GM23338 (cell line): Measurements from ENCODE around the gene ARHGAP42. TPM values are rescaled to one million over a fixed set of nuclear protein-coding genes. Genes with fewer than 3 reads are reported as not detected.

ENCODE experiments used
- ATAC-seq: fragments of 200-7000 bp; cut with Tn5 transposase; 3 replicates; pipeline ENCODE4 v1.9.1; 2020
- DNase-seq: peaks from one replicate; pipeline ENCODE4 v3.0.0-alpha.2; 2015; ENCODE audit warnings: low spot score
- H2AFZ ChIP-seq: fragments of 200-600 bp; sonication (generic); 2 replicates; pipeline ENCODE4 v1.8.0; 2016; ENCODE audit warnings: antibody characterized with exemption, mild to moderate bottlenecking, moderate library complexity
- H3F3A ChIP-seq: fragments of 200-600 bp; sonication (generic); replicated peaks from 2 replicates; pipeline ENCODE4 v1.8.0; 2017; ENCODE audit warnings: antibody characterized with exemption, mixed run types, low read depth
- H3K27ac ChIP-seq: fragments of 200-600 bp; sonication (generic); 2 replicates; pipeline ENCODE4 v1.6.1; 2016; ENCODE audit warnings: low read depth
- H3K27me3 ChIP-seq: fragments of 200-600 bp; sonication (generic); 2 replicates; pipeline ENCODE4 v1.8.0; 2016; ENCODE audit warnings: mild to moderate bottlenecking, mixed run types, moderate library complexity; ENCODE audit not compliant: insufficient read depth
- H3K36me3 ChIP-seq: fragments of 200-600 bp; sonication (generic); 2 replicates; pipeline ENCODE4 v1.8.0; 2016; ENCODE audit warnings: mild to moderate bottlenecking; ENCODE audit not compliant: insufficient read depth
- H3K4me1 ChIP-seq: fragments of 200-600 bp; sonication (generic); 2 replicates; pipeline ENCODE4 v1.8.0; 2016; ENCODE audit warnings: mild to moderate bottlenecking, moderate library complexity; ENCODE audit not compliant: insufficient read depth
- H3K4me2 ChIP-seq: fragments of 200-600 bp; sonication (generic); 2 replicates; pipeline ENCODE4 v1.7.1; 2017; ENCODE audit warnings: mixed run types
- H3K4me3 ChIP-seq: fragments of 200-600 bp; sonication (generic); 2 replicates; pipeline ENCODE4 v1.6.1; 2016; ENCODE audit warnings: mixed run types
- H3K79me2 ChIP-seq: fragments of 200-600 bp; sonication (generic); replicated peaks from 2 replicates; pipeline ENCODE4 v1.8.0; 2017; ENCODE audit warnings: mild to moderate bottlenecking; ENCODE audit not compliant: insufficient read depth
- H3K9me2 ChIP-seq: fragments of 200-600 bp; sonication (generic); 2 replicates; pipeline ENCODE4 v1.8.0; 2017; ENCODE audit not compliant: insufficient read depth
- H4K20me1 ChIP-seq: fragments of 200-600 bp; sonication (generic); replicated peaks from 2 replicates; pipeline ENCODE4 v1.8.0; 2017; ENCODE audit warnings: mild to moderate bottlenecking; ENCODE audit not compliant: insufficient read depth
- H3K27ac Mint-ChIP-seq: 2 replicates; pipeline ENCODE4 v1.8.0; 2020; ENCODE audit warnings: inconsistent platforms, mild to moderate bottlenecking, moderate library complexity, mixed read lengths
- H3K27me3 Mint-ChIP-seq: 3 replicates; pipeline ENCODE4 v1.8.0; 2022; ENCODE audit warnings: low read depth, mild to moderate bottlenecking, moderate library complexity, mixed read lengths, inconsistent platforms; ENCODE audit not compliant: insufficient read depth, poor library complexity
- H3K36me3 Mint-ChIP-seq: 3 replicates; pipeline ENCODE4 v1.8.0; 2021; ENCODE audit warnings: low read depth, mild to moderate bottlenecking, inconsistent platforms, moderate library complexity, mixed read lengths
- H3K4me1 Mint-ChIP-seq: 3 replicates; pipeline ENCODE4 v1.8.0; 2020; ENCODE audit warnings: mild to moderate bottlenecking, inconsistent platforms, mixed read lengths
- H3K4me3 Mint-ChIP-seq: 3 replicates; pipeline ENCODE4 v1.8.0; 2021; ENCODE audit warnings: moderate library complexity, mild to moderate bottlenecking, inconsistent platforms, mixed read lengths
- H3K9me3 Mint-ChIP-seq: 3 replicates; pipeline ENCODE4 v1.8.0; 2020; ENCODE audit warnings: moderate library complexity, mild to moderate bottlenecking, inconsistent platforms, mixed read lengths
- CREB1 ChIP-seq: fragments of 250-450 bp; sonication (Bioruptor Pico); IDR thresholded peaks from 2 replicates; pipeline ENCODE4 v1.5.0; 2020; ENCODE audit warnings: low read depth, mild to moderate bottlenecking, moderate library complexity
- JUNB ChIP-seq: IDR thresholded peaks from one replicate; pipeline ENCODE4 v1.6.1; 2016; ENCODE audit warnings: antibody characterized with exemption; ENCODE audit not compliant: unreplicated experiment
- NANOG ChIP-seq: IDR thresholded peaks from 2 replicates; pipeline ENCODE4 v1.6.1; 2016; ENCODE audit warnings: antibody characterized with exemption, borderline replicate concordance
- POLR2AphosphoS5 ChIP-seq: IDR thresholded peaks from 2 replicates; pipeline ENCODE4 v1.6.1; 2016; ENCODE audit warnings: antibody characterized with exemption, low read depth
- STAT1 ChIP-seq: IDR thresholded peaks from one replicate; pipeline ENCODE4 v1.6.1; 2016; ENCODE audit warnings: antibody characterized with exemption; ENCODE audit not compliant: unreplicated experiment
- polyA plus RNA-seq: library from polyadenylated mRNA; unstranded; fragments of >200 nt; fragmentation: Nextera tagmentation; extraction: Ambion mirVana; gene quantifications from 2 replicates; pipeline ENCODE4 v1.2.1, GENCODE V29; 2016
- total RNA-seq: library from RNA; depleted of rRNA; stranded (reverse); fragments of >200 nt; shearing (Covaris generic); gene quantifications from 2 replicates; pipeline ENCODE4 v1.2.3, GENCODE V29; 2014
- TF ChIP-seq, protein P1 (sequence below): IDR thresholded peaks from 2 replicates; pipeline ENCODE4 v1.6.1; 2016; ENCODE audit warnings: antibody characterized with exemption
- TF ChIP-seq, protein P2 (sequence below), 2 experiments: fragments of 200-600 bp in 1 of 2; sonication (generic) in 1 of 2; conservative IDR thresholded peaks; 2 replicates each; pipeline versions ENCODE4 v1.5.1 to v1.6.1; 2016 to 2017; ENCODE audit warnings: antibody characterized with exemption in 2 of 2, low read depth in 2 of 2, mild to moderate bottlenecking in 2 of 2, moderate library complexity in 1 of 2

Gene ARHGAP42
- total and polyA plus RNA-seq, 2 experiments from 2014 or later = 23.7 to 35.7 TPM

- Histone ChIP-seq H3F3A (no peaks in the 10 kb centered on the region), H3K27me3 (no peaks in the 10 kb centered on the region), H3K9me2 (no peaks in the 10 kb centered on the region), H3K27ac (no peak overlapping the region), H3K4me2 (no peak overlapping the region), H3K36me3 (no peaks in the 10 kb centered on the region), H3K4me1 (peaks cover 16% of the 10 kb centered on the region), H4K20me1 (no peaks in the 10 kb centered on the region), H3K4me3 (no peak overlapping the region), H2AFZ (no peak overlapping the region), H3K79me2 (peaks cover under 1% of the 10 kb centered on the region)
- Mint-ChIP-seq H3K36me3 (no peaks in the 10 kb centered on the region), H3K27me3 (no peaks in the 10 kb centered on the region), H3K4me1 (peaks cover 41% of the 10 kb centered on the region), H3K9me3 (no peaks in the 10 kb centered on the region), H3K4me3 (no peak overlapping the region), H3K27ac (no peak overlapping the region)
- TF ChIP-seq JUNB = no peak
- DNase-seq (peak; percentile 30), ATAC-seq (peak; percentile 10; the same call in 1 of the 3 replicates)
These were observed 144.1 kb downstream of the ARHGAP42 start for GRCh38 chr11:100830978-100831732.

GRCh38 chr11:100831929-100832494, 144.9 kb downstream of the ARHGAP42 start:
- Histone ChIP-seq H3K4me2 (no peak overlapping the region), H4K20me1 (no peaks in the 10 kb centered on the region), H3K27me3 (no peaks in the 10 kb centered on the region), H3K79me2 (no peaks in the 10 kb centered on the region; the same call in none of the 2 replicates), H2AFZ (no peak overlapping the region), H3K4me1 (peaks cover 19% of the 10 kb centered on the region), H3K27ac (no peak overlapping the region), H3K4me3 (no peak overlapping the region), H3F3A (no peaks in the 10 kb centered on the region), H3K9me2 (no peaks in the 10 kb centered on the region), H3K36me3 (no peaks in the 10 kb centered on the region)
- no peak overlapping the region for H3K27ac Mint-ChIP-seq
- no peak overlapping the region for H3K4me3 Mint-ChIP-seq
- ATAC-seq (no peak), DNase-seq (no peak)
- H3K9me3 Mint-ChIP-seq = no peaks in the 10 kb centered on the region
- TF ChIP-seq, protein P1, sequence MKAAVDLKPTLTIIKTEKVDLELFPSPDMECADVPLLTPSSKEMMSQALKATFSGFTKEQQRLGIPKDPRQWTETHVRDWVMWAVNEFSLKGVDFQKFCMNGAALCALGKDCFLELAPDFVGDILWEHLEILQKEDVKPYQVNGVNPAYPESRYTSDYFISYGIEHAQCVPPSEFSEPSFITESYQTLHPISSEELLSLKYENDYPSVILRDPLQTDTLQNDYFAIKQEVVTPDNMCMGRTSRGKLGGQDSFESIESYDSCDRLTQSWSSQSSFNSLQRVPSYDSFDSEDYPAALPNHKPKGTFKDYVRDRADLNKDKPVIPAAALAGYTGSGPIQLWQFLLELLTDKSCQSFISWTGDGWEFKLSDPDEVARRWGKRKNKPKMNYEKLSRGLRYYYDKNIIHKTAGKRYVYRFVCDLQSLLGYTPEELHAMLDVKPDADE = no peak
- TF ChIP-seq NANOG = no peak
- TF ChIP-seq JUNB = no peak
- TF ChIP-seq, protein P2, sequence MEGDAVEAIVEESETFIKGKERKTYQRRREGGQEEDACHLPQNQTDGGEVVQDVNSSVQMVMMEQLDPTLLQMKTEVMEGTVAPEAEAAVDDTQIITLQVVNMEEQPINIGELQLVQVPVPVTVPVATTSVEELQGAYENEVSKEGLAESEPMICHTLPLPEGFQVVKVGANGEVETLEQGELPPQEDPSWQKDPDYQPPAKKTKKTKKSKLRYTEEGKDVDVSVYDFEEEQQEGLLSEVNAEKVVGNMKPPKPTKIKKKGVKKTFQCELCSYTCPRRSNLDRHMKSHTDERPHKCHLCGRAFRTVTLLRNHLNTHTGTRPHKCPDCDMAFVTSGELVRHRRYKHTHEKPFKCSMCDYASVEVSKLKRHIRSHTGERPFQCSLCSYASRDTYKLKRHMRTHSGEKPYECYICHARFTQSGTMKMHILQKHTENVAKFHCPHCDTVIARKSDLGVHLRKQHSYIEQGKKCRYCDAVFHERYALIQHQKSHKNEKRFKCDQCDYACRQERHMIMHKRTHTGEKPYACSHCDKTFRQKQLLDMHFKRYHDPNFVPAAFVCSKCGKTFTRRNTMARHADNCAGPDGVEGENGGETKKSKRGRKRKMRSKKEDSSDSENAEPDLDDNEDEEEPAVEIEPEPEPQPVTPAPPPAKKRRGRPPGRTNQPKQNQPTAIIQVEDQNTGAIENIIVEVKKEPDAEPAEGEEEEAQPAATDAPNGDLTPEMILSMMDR (conservative IDR thresholded peaks at IDR 0.05; ENCODE audit: low read depth in 2 of 2) = no peak
- TF ChIP-seq POLR2AphosphoS5 = no peak
- no peaks in the 10 kb centered on the region for H3K36me3 Mint-ChIP-seq
- H3K27me3 Mint-ChIP-seq = no peaks in the 10 kb centered on the region
- peaks cover 43% of the 10 kb centered on the region for H3K4me1 Mint-ChIP-seq

DNA sequence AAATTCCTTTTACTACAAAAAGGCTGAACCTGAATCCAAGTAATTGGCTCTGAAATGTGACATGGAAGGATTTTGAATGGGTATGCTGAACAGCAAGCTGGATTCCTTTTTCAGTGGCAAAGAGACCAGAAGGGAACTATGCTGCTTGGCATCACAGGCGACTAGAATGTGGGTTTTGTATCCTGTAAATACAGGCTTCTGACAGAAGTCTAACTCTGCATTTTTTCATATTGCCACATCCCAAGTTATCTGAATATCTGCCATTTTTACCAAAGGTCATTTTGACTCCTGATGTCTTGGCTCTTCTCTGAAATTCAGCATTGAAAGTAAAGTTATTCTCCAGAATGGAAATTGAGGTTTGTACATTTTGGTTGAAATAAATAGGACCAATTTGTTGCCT, 145.7 kb downstream of the ARHGAP42 start:
- no peaks in the 10 kb centered on the region for H3K9me3 Mint-ChIP-seq
- TF ChIP-seq, protein P1 = no peak
- no peak for TF ChIP-seq NANOG
- TF ChIP-seq POLR2AphosphoS5 = no peak
- no peak for TF ChIP-seq CREB1 (CRISPR knock-in tag)
- TF ChIP-seq STAT1 = no peak
- Histone ChIP-seq H3K9me2 (no peaks in the 10 kb centered on the region), H3F3A (no peaks in the 10 kb centered on the region), H3K27ac (no peak overlapping the region), H3K4me3 (no peak overlapping the region), H3K4me1 (peaks cover 18% of the 10 kb centered on the region), H3K79me2 (no peaks in the 10 kb centered on the region; the same call in none of the 2 replicates), H4K20me1 (no peaks in the 10 kb centered on the region), H3K4me2 (no peak overlapping the region), H3K36me3 (no peaks in the 10 kb centered on the region), H3K27me3 (no peaks in the 10 kb centered on the region), H2AFZ (no peak overlapping the region)
- no peak for DNase-seq
- H3K36me3 Mint-ChIP-seq = no peaks in the 10 kb centered on the region
- no peak for ATAC-seq
- no peak overlapping the region for H3K4me3 Mint-ChIP-seq
- H3K27ac Mint-ChIP-seq = no peak overlapping the region; the same call in 1 of the 2 replicates
- no peaks in the 10 kb centered on the region for H3K27me3 Mint-ChIP-seq
- peaks cover 43% of the 10 kb centered on the region for H3K4me1 Mint-ChIP-seq
